HEK293T (cell line): ENCODE results near the gene GHR.

Experiments used
- CTCF ChIA-PET: fragments of 350-600 bp; formaldehyde crosslinking; extraction: SDS; loops from one replicate; lab custom pipeline; 2021; ENCODE audit warnings: antibody characterized with exemption, inconsistent platforms; lab: Yijun Ruan, JAX
- POLR2A ChIA-PET: fragments of 350-600 bp; formaldehyde crosslinking; extraction: SDS; loops from one replicate; lab custom pipeline; 2020; ENCODE audit warnings: antibody characterized with exemption, inconsistent platforms; lab: Yijun Ruan, JAX
- DNase-seq: peaks from one replicate; pipeline ENCODE4 v3.0.0; 2012; ENCODE audit warnings: mixed read lengths; ENCODE audit errors: extremely low spot score
- ARNT ChIP-seq: fragments of 450-650 bp; IDR thresholded peaks from 2 replicates; pipeline ENCODE4 v1.6.1; 2017; ENCODE audit warnings: mild to moderate bottlenecking
- BHLHE40 ChIP-seq: fragments of 450-650 bp; IDR thresholded peaks from 2 replicates; pipeline ENCODE4 v1.6.1; 2016; ENCODE audit warnings: mild to moderate bottlenecking, moderate library complexity, borderline replicate concordance
- CTBP1 ChIP-seq: fragments of 450-650 bp; IDR thresholded peaks from 2 replicates; pipeline ENCODE4 v1.6.1; 2016; ENCODE audit warnings: borderline replicate concordance
- ELF4 ChIP-seq: fragments of 450-650 bp; IDR thresholded peaks from 2 replicates; pipeline ENCODE4 v1.6.1; 2017; ENCODE audit warnings: antibody characterized with exemption
- FOXA1 ChIP-seq: fragments of 450-650 bp; IDR thresholded peaks from 2 replicates; pipeline ENCODE4 v1.6.1; 2016; ENCODE audit warnings: mild to moderate bottlenecking
- FOXK2 ChIP-seq: fragments of 450-650 bp; IDR thresholded peaks from 2 replicates; pipeline ENCODE4 v1.6.1; 2016; ENCODE audit warnings: mild to moderate bottlenecking
- FOXM1 ChIP-seq: fragments of 450-650 bp; IDR thresholded peaks from 2 replicates; pipeline ENCODE4 v1.6.1; 2017; ENCODE audit warnings: mild to moderate bottlenecking, borderline replicate concordance
- HDGF ChIP-seq: fragments of 450-650 bp; IDR thresholded peaks from 2 replicates; pipeline ENCODE4 v1.6.1; 2017; ENCODE audit warnings: antibody characterized with exemption, borderline replicate concordance
- L3MBTL2 ChIP-seq: fragments of 450-650 bp; conservative IDR thresholded peaks from 2 replicates; pipeline ENCODE4 v1.6.1; 2016; ENCODE audit warnings: mild to moderate bottlenecking
- LEF1 ChIP-seq: fragments of 450-650 bp; IDR thresholded peaks from 2 replicates; pipeline ENCODE4 v1.6.1; 2017; ENCODE audit warnings: mild to moderate bottlenecking, borderline replicate concordance
- NFRKB ChIP-seq: fragments of 450-650 bp; IDR thresholded peaks from 2 replicates; pipeline ENCODE4 v1.6.1; 2016; ENCODE audit warnings: mild to moderate bottlenecking, moderate library complexity
- PKNOX1 ChIP-seq: fragments of 450-650 bp; IDR thresholded peaks from 2 replicates; pipeline ENCODE4 v1.6.1; 2016
- SP1 ChIP-seq: fragments of 450-650 bp; IDR thresholded peaks from 2 replicates; pipeline ENCODE4 v1.6.1; 2017
- SUZ12 ChIP-seq: fragments of 450-650 bp; IDR thresholded peaks from 2 replicates; pipeline ENCODE4 v1.6.1; 2016; ENCODE audit warnings: mild to moderate bottlenecking
- TARDBP ChIP-seq: fragments of 450-650 bp; IDR thresholded peaks from 2 replicates; pipeline ENCODE4 v1.6.1; 2016
- ZNF384 ChIP-seq: fragments of 450-650 bp; IDR thresholded peaks from 2 replicates; pipeline ENCODE4 v1.6.1; 2016

The GHR gene

GRCh38 chr5:42514754-42515153, 91.5 kb downstream of the GHR start:
- no peak for DNase-seq
- ChIA-PET POLR2A (no interaction called here), CTCF (interaction anchor here (0.6 to 0.9 kb wide), 2 partner anchors 91 to 374 kb away, joined by 5 to 6 read pairs; no protein-coding TSS in a partner anchor)
- TF ChIP-seq CTBP1: no peak
- no peak for TF ChIP-seq TARDBP
- no peak for TF ChIP-seq LEF1
- no peak for TF ChIP-seq FOXM1
- no peak for TF ChIP-seq ELF4
- TF ChIP-seq ARNT: no peak
- TF ChIP-seq SP1: no peak
- no peak for TF ChIP-seq SUZ12
- no peak for TF ChIP-seq PKNOX1
- TF ChIP-seq ZNF384: no peak
- TF ChIP-seq L3MBTL2: no peak
- no peak for TF ChIP-seq NFRKB
- no peak for TF ChIP-seq FOXK2
- no peak for TF ChIP-seq HDGF
- no peak for TF ChIP-seq FOXA1
- TF ChIP-seq BHLHE40: no peak

- TF ChIP-seq ARNT (no peak), FOXK2 (no peak), L3MBTL2 (no peak), HDGF (no peak), ELF4 (no peak), FOXM1 (no peak), SP1 (no peak), LEF1 (no peak), FOXA1 (no peak), SUZ12 (no peak), PKNOX1 (no peak), CTBP1 (no peak), ZNF384 (no peak)
- POLR2A ChIA-PET: no interaction called here
- CTCF ChIA-PET: no interaction called here
- DNase-seq: no peak
Measured at GRCh38 chr5:42515504-42515903, 92.3 kb downstream of the GHR start.

- POLR2A ChIA-PET: no interaction called here
- CTCF ChIA-PET: no interaction called here
- no peak for TF ChIP-seq ARNT
- no peak for TF ChIP-seq LEF1
- TF ChIP-seq BHLHE40: no peak
- TF ChIP-seq FOXM1: no peak
- TF ChIP-seq HDGF: no peak
- no peak for TF ChIP-seq FOXA1
- TF ChIP-seq L3MBTL2: no peak
- no peak for TF ChIP-seq NFRKB
- TF ChIP-seq CTBP1: no peak
- TF ChIP-seq ZNF384: no peak
- TF ChIP-seq SUZ12: no peak
- no peak for TF ChIP-seq TARDBP
- TF ChIP-seq FOXK2: no peak
- no peak for TF ChIP-seq PKNOX1
- no peak for TF ChIP-seq ELF4
- no peak for TF ChIP-seq SP1
- DNase-seq: no peak
Measured at GRCh38 chr5:42516282-42517042, 93.2 kb downstream of the GHR start.

GRCh38 chr5:42517164-42517563, 93.9 kb downstream of the GHR start:
- TF ChIP-seq SP1 (no peak), TARDBP (no peak), FOXM1 (no peak), NFRKB (no peak), L3MBTL2 (no peak), FOXA1 (no peak)
- ChIA-PET CTCF (no interaction called here), POLR2A (no interaction called here)
- DNase-seq: no peak

GRCh38 chr5:42518595-42519221, 95.5 kb downstream of the GHR start:
- DNase-seq: no peak
- ChIA-PET POLR2A (no interaction called here), CTCF (no interaction called here)
- TF ChIP-seq FOXM1: no peak
- no peak for TF ChIP-seq LEF1
- TF ChIP-seq SUZ12: no peak
- no peak for TF ChIP-seq CTBP1
- TF ChIP-seq HDGF: no peak
- no peak for TF ChIP-seq SP1
- no peak for TF ChIP-seq PKNOX1
- TF ChIP-seq BHLHE40: no peak
- no peak for TF ChIP-seq FOXK2
- no peak for TF ChIP-seq TARDBP
- TF ChIP-seq FOXA1: no peak
- TF ChIP-seq ZNF384: no peak
- TF ChIP-seq NFRKB: no peak
- TF ChIP-seq ELF4: no peak
